GM19025 (cell line): ENCODE measurements around the gene COL1A2.

Source experiments
- ATAC-seq: cut with Tn5 transposase; IDR thresholded peaks from one replicate; pipeline ENCODE4 v1.9.1; 2021; ENCODE audit warnings: mild to moderate bottlenecking, low read depth, moderate library complexity; ENCODE audit not compliant: unreplicated experiment

The COL1A2 gene

GRCh38 chr7:94394437-94395140, at the start of gene COL1A2:
COL1A2 (plus strand) TSS chr7:94394895; CDS start chr7:94395032, 137 bp downstream.
- ATAC-seq: no peak

GRCh38 chr7:94345907-94346306, 48.8 kb upstream of the COL1A2 start:
- no peak for ATAC-seq

GRCh38 chr7:94348142-94348541, 46.6 kb upstream of the COL1A2 start:
- ATAC-seq: no peak

GRCh38 chr7:94350734-94351133, 44.0 kb upstream of the COL1A2 start:
- ATAC-seq: no peak

GRCh38 chr7:94351703-94352102, 43.0 kb upstream of the COL1A2 start:
- no peak for ATAC-seq

- ATAC-seq: no peak
Observed at GRCh38 chr7:94352887-94353286, 41.8 kb upstream of the COL1A2 start.

- ATAC-seq: no peak
Observed at GRCh38 chr7:94354953-94355352, 39.7 kb upstream of the COL1A2 start.

GRCh38 chr7:94355454-94355853, 39.2 kb upstream of the COL1A2 start:
- no peak for ATAC-seq

GRCh38 chr7:94357076-94357475, 37.6 kb upstream of the COL1A2 start:
- ATAC-seq: no peak

GRCh38 chr7:94360926-94361325, 33.8 kb upstream of the COL1A2 start:
- no peak for ATAC-seq

- ATAC-seq: no peak
Observed at GRCh38 chr7:94362276-94362675, 32.4 kb upstream of the COL1A2 start.

GRCh38 chr7:94364816-94365215, 29.9 kb upstream of the COL1A2 start:
- ATAC-seq: no peak

- no peak for ATAC-seq
Observed at GRCh38 chr7:94366163-94366562, 28.5 kb upstream of the COL1A2 start.

- no peak for ATAC-seq
Observed at GRCh38 chr7:94366832-94367231, 27.9 kb upstream of the COL1A2 start.

- ATAC-seq: no peak
Observed at GRCh38 chr7:94367949-94368348, 26.7 kb upstream of the COL1A2 start.

- ATAC-seq: no peak
Observed at GRCh38 chr7:94368371-94368791, 26.3 kb upstream of the COL1A2 start.

- no peak for ATAC-seq
Observed at GRCh38 chr7:94374231-94374630, 20.5 kb upstream of the COL1A2 start.

- no peak for ATAC-seq
Observed at GRCh38 chr7:94374721-94375566, 19.8 kb upstream of the COL1A2 start.

GRCh38 chr7:94375691-94376090, 19.0 kb upstream of the COL1A2 start:
- no peak for ATAC-seq

- no peak for ATAC-seq
Observed at GRCh38 chr7:94376281-94376680, 18.4 kb upstream of the COL1A2 start.

GRCh38 chr7:94378356-94378755, 16.3 kb upstream of the COL1A2 start:
- ATAC-seq: no peak

GRCh38 chr7:94380264-94380663, 14.4 kb upstream of the COL1A2 start:
- ATAC-seq: no peak
